NCI-H748 treated with DMSO at 0.1 percent for 48 hours (cell line): ENCODE data around the gene PRDM2.

Source experiments
- DNase-seq: peaks from one replicate; lab custom pipeline; 2025; lab: John Stamatoyannopoulos, UW

PRDM2 gene

GRCh38 chr1:13763991-13764390 is 64.0 kb downstream of the PRDM2 start:
- no peak for DNase-seq

DNA sequence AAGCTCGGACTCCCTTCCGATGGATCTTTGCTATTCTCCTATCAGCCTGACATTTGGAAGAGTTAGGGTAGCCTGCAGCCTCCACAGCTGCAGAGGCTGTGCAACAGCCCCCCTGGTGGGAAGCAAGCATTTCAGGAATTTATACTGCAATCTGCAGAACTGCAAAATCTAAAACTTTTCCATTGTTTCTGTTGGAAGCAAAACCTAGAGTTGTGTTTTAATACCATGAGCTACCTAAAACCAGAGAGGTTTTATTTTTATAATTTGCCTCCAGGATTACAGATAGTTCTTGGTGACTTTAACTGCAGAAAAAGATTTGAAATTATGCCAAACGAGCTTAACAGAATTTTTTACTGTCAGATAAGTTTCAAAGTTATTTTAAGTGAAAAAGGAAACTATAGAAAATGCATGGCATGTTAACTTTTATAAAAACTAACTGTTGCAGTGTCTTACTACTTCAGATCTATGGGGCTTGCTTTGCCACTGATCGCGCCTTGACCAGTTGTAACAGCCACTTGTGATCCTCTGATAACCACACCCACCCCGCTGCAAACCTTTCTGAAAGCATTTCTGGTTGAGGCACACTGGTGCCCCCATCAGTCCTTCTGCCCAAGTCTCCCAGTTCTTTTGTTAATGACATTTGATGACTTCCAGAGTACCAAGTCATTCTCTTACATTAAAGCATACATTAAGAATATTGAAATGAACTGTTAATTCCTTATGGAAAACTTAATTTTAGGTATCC is 64.8 kb downstream of the PRDM2 start:
- no peak for DNase-seq

- no peak for DNase-seq
Measured at GRCh38 chr1:13766592-13767564, 66.9 kb downstream of the PRDM2 start.

GRCh38 chr1:13769212-13769611 is 69.2 kb downstream of the PRDM2 start:
- DNase-seq, result no peak

DNA sequence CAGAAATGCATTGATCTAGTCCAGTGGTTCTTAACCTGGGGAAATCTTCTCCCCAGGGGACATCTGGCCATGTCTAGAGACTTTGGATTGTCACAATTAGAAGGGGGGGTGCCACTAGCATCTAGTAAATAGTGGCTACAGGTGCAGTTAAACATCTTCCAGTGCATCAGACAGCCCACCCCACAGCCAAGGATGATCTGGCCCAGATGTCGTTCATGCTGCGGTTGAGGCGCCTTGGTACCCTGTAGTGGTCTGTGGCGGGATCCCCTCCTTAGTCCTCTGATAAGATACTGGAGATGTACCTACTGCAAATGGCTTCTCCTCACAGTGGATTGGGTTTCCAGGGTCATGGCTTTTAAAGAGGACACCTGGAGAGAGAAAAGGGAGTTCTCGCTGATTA is 69.8 kb downstream of the PRDM2 start:
- DNase-seq, result no peak

DNA sequence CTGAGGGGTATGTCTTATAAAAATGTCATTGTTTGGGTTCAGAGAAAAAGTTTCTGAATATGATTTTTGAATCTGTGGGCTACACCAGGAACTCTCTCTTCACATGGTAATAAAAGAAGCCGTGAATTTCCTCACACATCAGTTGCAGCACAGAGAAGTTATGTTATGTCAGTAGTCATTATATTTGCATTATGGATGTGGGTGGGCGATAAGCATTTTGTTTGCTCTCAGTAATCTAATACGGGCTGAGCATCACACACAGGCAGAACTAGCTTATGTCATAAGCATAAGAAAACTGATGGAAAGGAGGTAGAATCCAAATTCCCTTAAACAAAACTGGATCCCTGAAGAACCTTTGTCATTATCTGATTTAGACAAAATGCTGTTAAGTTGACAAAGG is 70.8 kb downstream of the PRDM2 start:
- DNase-seq, result no peak

DNA sequence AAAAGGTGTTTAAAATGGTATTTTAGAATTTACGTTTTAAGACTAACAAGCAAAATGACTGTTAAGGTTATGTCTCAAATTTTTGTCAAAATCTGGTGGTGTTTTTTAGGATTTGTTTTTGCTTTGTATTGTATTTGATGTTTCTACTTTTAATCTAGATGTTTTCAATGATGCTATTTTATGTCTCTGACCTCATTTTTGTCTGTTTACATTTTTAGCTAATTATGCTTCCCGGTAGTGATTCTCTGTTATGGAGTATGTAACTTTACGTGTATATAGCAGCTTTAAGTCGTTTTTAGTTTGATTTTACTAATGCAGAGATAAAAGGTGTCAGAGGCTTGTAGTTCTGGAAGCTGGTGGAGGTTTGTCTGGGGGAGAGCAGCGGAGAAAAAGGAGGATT is 71.8 kb downstream of the PRDM2 start:
- no peak for DNase-seq

- DNase-seq, result no peak
Measured at GRCh38 chr1:13772271-13772670, 72.3 kb downstream of the PRDM2 start.

GRCh38 chr1:13774121-13774520 is 74.1 kb downstream of the PRDM2 start:
- DNase-seq, result no peak

DNA sequence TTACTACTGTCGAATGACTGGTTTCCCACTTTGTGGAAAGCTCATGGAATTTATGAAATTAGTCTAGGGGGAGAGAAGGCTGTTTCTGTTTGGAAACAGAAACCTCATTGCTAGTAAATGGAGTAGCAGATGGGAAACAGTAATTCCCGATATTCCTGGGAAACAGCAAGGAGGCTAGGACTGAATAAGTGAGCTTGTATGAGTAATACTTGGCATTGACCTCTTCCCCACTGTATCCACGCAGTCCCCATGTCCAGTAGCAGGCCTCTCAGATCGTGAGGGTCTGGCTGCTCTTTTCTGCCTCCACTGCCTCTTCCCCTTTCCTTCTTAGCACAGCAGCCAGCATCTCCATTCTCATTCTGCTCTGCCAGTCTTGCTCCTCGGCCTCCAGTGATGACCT is 75.5 kb downstream of the PRDM2 start:
- DNase-seq, result no peak

GRCh38 chr1:13775916-13776315 is 75.9 kb downstream of the PRDM2 start:
- DNase-seq, result no peak

- DNase-seq, result no peak
Measured at GRCh38 chr1:13778431-13778830, 78.4 kb downstream of the PRDM2 start.

- DNase-seq, result no peak
Measured at GRCh38 chr1:13779930-13780329, 79.9 kb downstream of the PRDM2 start.

GRCh38 chr1:13780780-13781179 is 80.8 kb downstream of the PRDM2 start:
- DNase-seq, result no peak

DNA sequence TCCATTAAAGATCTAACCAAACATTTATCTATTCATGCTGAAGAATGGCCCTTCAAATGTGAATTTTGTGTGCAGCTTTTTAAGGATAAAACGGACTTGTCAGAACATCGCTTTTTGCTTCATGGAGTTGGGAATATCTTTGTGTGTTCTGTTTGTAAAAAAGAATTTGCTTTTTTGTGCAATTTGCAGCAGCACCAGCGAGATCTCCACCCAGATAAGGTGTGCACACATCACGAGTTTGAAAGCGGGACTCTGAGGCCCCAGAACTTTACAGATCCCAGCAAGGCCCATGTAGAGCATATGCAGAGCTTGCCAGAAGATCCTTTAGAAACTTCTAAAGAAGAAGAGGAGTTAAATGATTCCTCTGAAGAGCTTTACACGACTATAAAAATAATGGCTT is 81.2 kb downstream of the PRDM2 start:
- DNase-seq, result no peak

DNA sequence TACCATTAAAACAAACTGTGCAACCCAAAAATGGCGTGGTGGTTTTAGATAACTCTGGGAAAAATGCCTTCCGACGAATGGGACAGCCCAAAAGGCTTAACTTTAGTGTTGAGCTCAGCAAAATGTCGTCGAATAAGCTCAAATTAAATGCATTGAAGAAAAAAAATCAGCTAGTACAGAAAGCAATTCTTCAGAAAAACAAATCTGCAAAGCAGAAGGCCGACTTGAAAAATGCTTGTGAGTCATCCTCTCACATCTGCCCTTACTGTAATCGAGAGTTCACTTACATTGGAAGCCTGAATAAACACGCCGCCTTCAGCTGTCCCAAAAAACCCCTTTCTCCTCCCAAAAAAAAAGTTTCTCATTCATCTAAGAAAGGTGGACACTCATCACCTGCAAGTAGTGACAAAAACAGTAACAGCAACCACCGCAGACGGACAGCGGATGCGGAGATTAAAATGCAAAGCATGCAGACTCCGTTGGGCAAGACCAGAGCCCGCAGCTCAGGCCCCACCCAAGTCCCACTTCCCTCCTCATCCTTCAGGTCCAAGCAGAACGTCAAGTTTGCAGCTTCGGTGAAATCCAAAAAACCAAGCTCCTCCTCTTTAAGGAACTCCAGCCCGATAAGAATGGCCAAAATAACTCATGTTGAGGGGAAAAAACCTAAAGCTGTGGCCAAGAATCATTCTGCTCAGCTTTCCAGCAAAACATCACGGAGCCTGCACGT is 82.1 kb downstream of the PRDM2 start:
- DNase-seq, result no peak

DNA sequence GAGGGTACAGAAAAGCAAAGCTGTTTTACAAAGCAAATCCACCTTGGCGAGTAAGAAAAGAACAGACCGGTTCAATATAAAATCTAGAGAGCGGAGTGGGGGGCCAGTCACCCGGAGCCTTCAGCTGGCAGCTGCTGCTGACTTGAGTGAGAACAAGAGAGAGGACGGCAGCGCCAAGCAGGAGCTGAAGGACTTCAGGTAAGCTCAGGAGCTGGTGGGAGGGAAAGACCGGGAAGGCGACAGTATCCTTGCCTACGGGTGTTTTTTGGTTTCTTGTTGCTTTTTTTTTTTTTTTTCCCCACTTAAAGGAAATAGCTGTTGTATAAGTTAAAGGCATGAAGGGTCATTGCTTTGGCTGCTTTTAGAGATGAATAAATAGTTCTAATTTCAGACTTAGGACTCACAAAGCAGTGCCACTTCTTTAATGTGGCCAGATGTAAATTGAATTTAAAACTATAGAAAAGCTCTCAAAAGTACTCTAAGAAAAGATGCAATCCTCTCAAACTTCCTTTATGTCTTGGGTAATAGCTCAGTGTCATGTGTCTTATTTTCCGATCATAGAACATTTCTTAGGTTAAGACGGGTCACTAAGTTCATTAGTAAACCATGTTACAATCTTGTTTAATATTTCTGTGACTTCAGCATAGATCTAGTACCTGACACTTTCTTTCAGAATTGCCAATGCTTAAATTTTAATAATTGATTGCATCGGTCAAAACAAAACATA is 82.8 kb downstream of the PRDM2 start:
- no peak for DNase-seq

DNA sequence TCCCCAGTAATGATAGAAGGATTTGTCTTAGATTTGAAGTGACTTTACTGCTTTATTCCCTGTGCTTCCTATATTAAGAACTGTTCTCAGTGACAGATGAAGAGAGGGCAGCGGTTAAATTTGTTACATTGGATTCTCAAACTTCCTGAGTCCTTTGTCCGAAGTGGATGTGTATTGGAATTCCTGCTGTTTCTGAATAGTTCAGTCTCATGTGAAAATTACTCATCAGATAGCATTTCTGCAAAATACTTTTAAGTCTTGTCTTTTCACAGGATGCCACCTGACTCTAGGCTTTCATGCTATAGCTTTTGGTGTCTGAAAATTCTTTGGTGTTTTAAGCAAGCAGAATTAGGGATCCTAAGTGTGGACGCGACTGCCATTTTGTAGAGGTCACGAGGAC is 83.6 kb downstream of the PRDM2 start:
- DNase-seq, result no peak

DNA sequence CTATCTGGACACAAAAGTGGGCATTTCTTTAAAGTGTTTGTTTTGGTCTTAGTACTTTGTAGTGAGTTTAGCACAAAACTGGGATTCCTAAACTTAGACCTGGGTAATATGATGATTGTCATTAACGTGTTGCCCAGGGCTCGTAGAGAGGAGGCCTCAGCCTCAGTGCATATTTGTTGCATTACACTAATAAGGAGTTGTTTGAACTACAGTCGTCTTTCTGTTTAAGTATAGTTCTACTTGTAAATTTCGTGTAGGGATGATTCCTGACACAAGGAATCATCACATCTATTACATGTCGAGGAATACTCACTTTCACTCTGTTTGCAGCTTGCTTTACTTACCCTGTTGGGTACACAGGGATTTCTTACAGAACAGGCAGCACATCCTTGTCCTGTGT is 85.0 kb downstream of the PRDM2 start:
- no peak for DNase-seq

GRCh38 chr1:13786541-13786940 is 86.6 kb downstream of the PRDM2 start:
- no peak for DNase-seq

GRCh38 chr1:13788795-13789194 is 88.8 kb downstream of the PRDM2 start:
- no peak for DNase-seq
